C4-2B (cell line): ENCODE results near the gene AHRR.
"Not testable (repeated sequence)": the region's sequence is repeated elsewhere in the genome, so short reads cannot be mapped to it uniquely, and the experiment has no call there.

Experiments used
- H3K27ac ChIP-seq: fragments of 450-650 bp; 2 replicates; pipeline ENCODE4 v1.5.1; 2017
- ZFX ChIP-seq: fragments of 450-650 bp; IDR thresholded peaks from 2 replicates; pipeline ENCODE4 v1.6.1; 2017
- TF ChIP-seq, protein P1 (sequence below): fragments of 450-650 bp; conservative IDR thresholded peaks from 2 replicates; pipeline ENCODE4 v1.5.1; 2017; ENCODE audit warnings: mild to moderate bottlenecking

Gene AHRR

DNA sequence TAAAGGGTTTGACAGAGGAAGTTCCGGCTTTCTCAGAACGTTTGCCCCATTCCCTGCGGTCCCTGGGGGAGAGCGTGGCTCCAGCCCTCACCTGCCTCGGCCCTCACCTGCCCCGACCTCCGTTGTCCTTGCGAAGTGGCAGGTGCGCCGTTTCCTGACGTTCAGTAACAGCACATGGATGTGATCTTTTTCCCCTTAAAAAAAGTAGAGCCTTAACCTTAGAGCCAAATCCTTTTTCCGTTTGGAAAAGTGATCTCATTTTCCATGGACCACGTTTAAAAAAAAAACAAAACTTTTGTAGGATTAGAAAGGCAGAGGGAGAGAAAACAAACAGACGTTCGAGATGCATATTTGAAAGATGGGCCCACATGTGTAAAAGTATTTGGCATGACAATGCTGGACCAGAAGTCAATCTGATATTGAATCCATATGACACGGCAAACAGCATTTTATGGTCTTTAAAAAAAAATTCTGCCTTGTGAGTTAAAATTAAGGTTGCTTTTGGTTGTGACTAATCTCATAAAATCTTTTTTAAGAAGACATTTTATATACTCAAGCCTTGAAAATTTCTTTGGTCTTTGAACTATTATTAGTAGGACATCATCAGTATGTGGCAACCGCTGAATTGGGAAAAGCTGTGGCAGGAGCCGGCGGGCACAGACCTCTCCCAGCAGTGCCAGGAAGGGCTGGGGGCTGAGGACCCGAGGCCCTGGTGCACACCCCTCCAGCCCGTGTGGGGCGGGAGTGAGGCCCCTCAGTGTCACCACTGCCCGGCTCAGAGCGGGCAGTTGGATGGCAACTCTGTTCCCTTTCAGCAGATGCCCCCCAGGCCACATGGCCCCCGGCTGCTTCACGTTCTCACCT lies 79.0 kb downstream of the AHRR start:
- H3K27ac ChIP-seq = no peak overlapping the region
- TF ChIP-seq, protein P1, sequence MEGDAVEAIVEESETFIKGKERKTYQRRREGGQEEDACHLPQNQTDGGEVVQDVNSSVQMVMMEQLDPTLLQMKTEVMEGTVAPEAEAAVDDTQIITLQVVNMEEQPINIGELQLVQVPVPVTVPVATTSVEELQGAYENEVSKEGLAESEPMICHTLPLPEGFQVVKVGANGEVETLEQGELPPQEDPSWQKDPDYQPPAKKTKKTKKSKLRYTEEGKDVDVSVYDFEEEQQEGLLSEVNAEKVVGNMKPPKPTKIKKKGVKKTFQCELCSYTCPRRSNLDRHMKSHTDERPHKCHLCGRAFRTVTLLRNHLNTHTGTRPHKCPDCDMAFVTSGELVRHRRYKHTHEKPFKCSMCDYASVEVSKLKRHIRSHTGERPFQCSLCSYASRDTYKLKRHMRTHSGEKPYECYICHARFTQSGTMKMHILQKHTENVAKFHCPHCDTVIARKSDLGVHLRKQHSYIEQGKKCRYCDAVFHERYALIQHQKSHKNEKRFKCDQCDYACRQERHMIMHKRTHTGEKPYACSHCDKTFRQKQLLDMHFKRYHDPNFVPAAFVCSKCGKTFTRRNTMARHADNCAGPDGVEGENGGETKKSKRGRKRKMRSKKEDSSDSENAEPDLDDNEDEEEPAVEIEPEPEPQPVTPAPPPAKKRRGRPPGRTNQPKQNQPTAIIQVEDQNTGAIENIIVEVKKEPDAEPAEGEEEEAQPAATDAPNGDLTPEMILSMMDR = no peak
- TF ChIP-seq ZFX = no peak

- TF ChIP-seq ZFX = no peak
- TF ChIP-seq, protein P1 = no peak
- no peak overlapping the region for H3K27ac ChIP-seq
Measured at GRCh38 chr5:401146-402034, 79.9 kb downstream of the AHRR start.

DNA sequence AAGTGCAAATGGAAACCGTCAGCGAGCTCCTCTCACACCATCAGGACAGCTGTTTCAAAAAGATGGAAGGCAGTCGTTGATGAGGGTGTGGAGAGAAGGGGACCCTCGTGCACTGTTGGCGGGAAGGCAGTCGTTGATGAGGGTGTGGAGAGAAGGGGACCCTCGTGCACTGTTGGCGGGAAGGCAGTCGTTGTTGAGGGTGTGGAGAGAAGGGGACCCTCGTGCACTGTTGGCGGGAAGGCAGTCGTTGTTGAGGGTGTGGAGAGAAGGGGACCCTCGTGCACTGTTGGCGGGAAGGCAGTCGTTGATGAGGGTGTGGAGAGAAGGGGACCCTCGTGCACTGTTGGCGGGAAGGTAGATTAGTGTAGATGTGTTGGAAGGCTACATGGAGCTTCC lies 80.7 kb downstream of the AHRR start:
- not testable (repeated sequence) for H3K27ac ChIP-seq

GRCh38 chr5:402615-403359 lies 81.3 kb downstream of the AHRR start:
- no peak overlapping the region for H3K27ac ChIP-seq
- TF ChIP-seq, protein P1 = no peak
- no peak for TF ChIP-seq ZFX

- H3K27ac ChIP-seq = no peak overlapping the region
- TF ChIP-seq ZFX = no peak
- TF ChIP-seq, protein P1 = no peak
Measured at GRCh38 chr5:403995-404394, 82.5 kb downstream of the AHRR start.

DNA sequence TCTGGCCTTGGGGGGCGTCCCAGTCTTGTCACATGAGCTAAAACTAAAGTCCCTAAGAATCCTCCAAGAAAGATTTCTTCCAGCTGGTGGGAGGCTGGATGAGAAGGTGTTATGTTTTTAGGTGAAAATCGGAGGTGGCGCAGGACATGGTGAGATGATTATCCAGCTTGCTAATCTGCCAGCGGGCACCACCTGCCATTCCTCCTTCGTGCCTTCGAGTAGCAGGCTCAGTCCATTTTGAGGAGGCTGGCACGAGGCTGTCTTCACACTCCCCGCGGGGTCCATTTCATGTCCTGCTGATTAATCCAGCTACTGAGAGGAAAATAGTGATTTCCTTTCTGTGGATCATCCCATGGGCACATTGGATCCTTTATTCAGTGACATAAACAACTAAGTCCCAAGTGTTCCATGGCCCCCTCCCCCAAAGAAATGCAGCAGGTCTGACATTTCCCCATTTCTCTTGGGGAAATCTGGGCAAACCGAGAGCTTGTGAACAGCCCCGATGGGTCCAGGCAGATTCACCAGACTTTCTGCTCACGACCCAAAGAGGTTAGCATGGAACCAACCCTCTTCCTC lies 83.2 kb downstream of the AHRR start:
- no peak for TF ChIP-seq ZFX
- TF ChIP-seq, protein P1 = no peak

GRCh38 chr5:405421-405820 lies 83.9 kb downstream of the AHRR start:
- TF ChIP-seq, protein P1 = no peak
- no peak for TF ChIP-seq ZFX
- H3K27ac ChIP-seq = no peak overlapping the region

More for the DNA sequence above, 83.2 kb downstream of the AHRR start:
- no peak overlapping the region for H3K27ac ChIP-seq
